ENCODE measurements around the gene ADGRD2. TPM values are rescaled to one million over a fixed set of nuclear protein-coding genes. Genes with fewer than 3 reads are reported as not detected.

ADGRD2 gene
- total RNA-seq, 1 experiment from 2014 or later: not detected

- ATAC-seq (peak; percentile 92), DNase-seq (ENCODE audit: low read depth, low spot score) (peak; percentile 82)
- BruUV-seq (replicated peaks): no TSS peak
- TF ChIP-seq TCF7L2 (IDR thresholded peaks at IDR 0.05; ENCODE audit: low read depth, low read length) (peak; percentile 86), SIN3A (IDR thresholded peaks at IDR 0.05; ENCODE audit: borderline replicate concordance, insufficient read depth, low read depth, low read length) (no peak), REST (IDR thresholded peaks at IDR 0.05; ENCODE audit: insufficient read depth in 1 of 2, low read depth in 2 of 2, low read length in 1 of 2) (peak in 1 of 2 experiments; percentile 58; a peak in 2 of 4 replicates), POLR2AphosphoS5 (IDR thresholded peaks at IDR 0.05; ENCODE audit: low read depth, low read length) (peak; percentile 81), CTCF (IDR thresholded peaks at IDR 0.05) (peak; percentile 82)
- Histone ChIP-seq H3K27me3 (ENCODE audit: control insufficient read depth, insufficient read depth, low read length) (no peaks in the 10 kb centered on the region), H3K4me1 (ENCODE audit: control insufficient read depth, insufficient read depth, low read length) (peaks cover 24% of the 10 kb centered on the region), H3K4me3 (ENCODE audit: low read depth in 2 of 2, low read length in 2 of 2) (peak within 1 kb of the TSS; percentile 67 to 96), H3K36me3 (ENCODE audit: control insufficient read depth, insufficient read depth, low read length) (peaks cover 22% of the 10 kb centered on the region), H3K27ac (ENCODE audit: low read length) (peak within 1 kb of the TSS; percentile 94), H3K9me3 (ENCODE audit: control insufficient read depth, insufficient read depth, low read depth, low read length) (no peaks in the 10 kb centered on the region)
- in situ Hi-C loops (cut with HindIII; ENCODE audit: low pct_unique_long_range_greater_than_20kb, low sequenced_read_pairs): no loop called here
- ChIA-PET POLR2A (no interaction called here), CTCF (no interaction called here)
- intact Hi-C loops (cut with micrococcal nuclease; ENCODE audit: unreplicated experiment): loop anchor here (10.0 kb wide), 1 partner anchor 100 kb away; no protein-coding TSS in a partner anchor
Observed at GRCh38 chr9:124415102-124415851, 35.0 kb upstream of the ADGRD2 start, which contains the start of gene PSMB7. Gene PSMB7 (minus strand): TSS chr9:124415442. CDS start chr9:124415425, 17 bp downstream.

- H3K27ac ChIP-seq (ENCODE audit: low read length): peak overlapping the region; percentile 94
- in situ Hi-C loops (cut with HindIII; ENCODE audit: low pct_unique_long_range_greater_than_20kb, low sequenced_read_pairs): no loop called here
Observed at GRCh38 chr9:124415852-124416484, 34.3 kb upstream of the ADGRD2 start.

More at GRCh38 chr9:124415852-124416484, 34.3 kb upstream of the ADGRD2 start:
- intact Hi-C loops (cut with micrococcal nuclease; ENCODE audit: unreplicated experiment): loop anchor here (10.0 kb wide), 1 partner anchor 99 kb away; no protein-coding TSS in a partner anchor
- Histone ChIP-seq H3K36me3 (ENCODE audit: control insufficient read depth, insufficient read depth, low read length) (peaks cover 22% of the 10 kb centered on the region), H3K9me3 (ENCODE audit: control insufficient read depth, insufficient read depth, low read depth, low read length) (no peaks in the 10 kb centered on the region), H3K4me1 (ENCODE audit: control insufficient read depth, insufficient read depth, low read length) (peaks cover 24% of the 10 kb centered on the region), H3K27me3 (ENCODE audit: control insufficient read depth, insufficient read depth, low read length) (no peaks in the 10 kb centered on the region), H3K4me3 (ENCODE audit: low read depth in 2 of 2, low read length in 2 of 2) (peak overlapping the region; percentile 67 to 96; a peak in 3 of 4 replicates)
- ATAC-seq: no peak
- TF ChIP-seq POLR2AphosphoS5 (IDR thresholded peaks at IDR 0.05; ENCODE audit: low read depth, low read length): no peak
- no peak; a peak in 1 of 4 replicates for TF ChIP-seq REST (IDR thresholded peaks at IDR 0.05; ENCODE audit: insufficient read depth in 1 of 2, low read depth in 2 of 2, low read length in 1 of 2)
- no peak for TF ChIP-seq CTCF (IDR thresholded peaks at IDR 0.05)
- no peak for TF ChIP-seq TCF7L2 (IDR thresholded peaks at IDR 0.05; ENCODE audit: low read depth, low read length)
- no peak for TF ChIP-seq SIN3A (IDR thresholded peaks at IDR 0.05; ENCODE audit: borderline replicate concordance, insufficient read depth, low read depth, low read length)
- BruUV-seq (replicated peaks): no TSS peak
- POLR2A ChIA-PET: no interaction called here
- CTCF ChIA-PET: no interaction called here
- no peak for DNase-seq (ENCODE audit: low read depth, low spot score)

Measured in Panc1 (cell line).